GM18520 (cell line): ENCODE results near the gene IST1.
"Not testable (repeated sequence)": the region's sequence is repeated elsewhere in the genome, so short reads cannot be mapped to it uniquely, and the experiment has no call there.

Source experiments
- ATAC-seq: cut with Tn5 transposase; IDR thresholded peaks from one replicate; pipeline ENCODE4 v1.9.1; 2021; ENCODE audit not compliant: unreplicated experiment

Gene IST1

DNA sequence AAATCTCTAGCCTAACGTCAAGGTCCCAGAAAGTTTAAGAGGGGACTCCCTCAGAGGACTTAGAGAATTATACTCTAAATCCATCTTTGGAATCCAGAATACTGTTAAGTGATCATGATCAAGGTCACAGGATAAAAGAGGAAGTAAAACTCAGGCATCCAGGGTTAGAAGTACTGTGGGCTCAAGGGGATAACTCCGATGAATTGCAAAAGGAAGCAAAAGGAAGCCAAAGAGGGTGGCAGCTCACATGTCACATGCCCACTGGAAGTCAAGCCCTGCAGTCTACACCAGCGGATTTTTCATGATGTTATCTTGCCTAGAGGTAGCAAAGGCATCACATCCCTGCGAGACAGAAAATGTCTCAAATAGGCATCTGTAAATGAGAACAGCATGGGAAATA lies 15.2 kb upstream of the IST1 start:
- no peak for ATAC-seq

- peak; percentile 44 for ATAC-seq
These were observed 12.7 kb upstream of the IST1 start for GRCh38 chr16:71882505-71883167.

DNA sequence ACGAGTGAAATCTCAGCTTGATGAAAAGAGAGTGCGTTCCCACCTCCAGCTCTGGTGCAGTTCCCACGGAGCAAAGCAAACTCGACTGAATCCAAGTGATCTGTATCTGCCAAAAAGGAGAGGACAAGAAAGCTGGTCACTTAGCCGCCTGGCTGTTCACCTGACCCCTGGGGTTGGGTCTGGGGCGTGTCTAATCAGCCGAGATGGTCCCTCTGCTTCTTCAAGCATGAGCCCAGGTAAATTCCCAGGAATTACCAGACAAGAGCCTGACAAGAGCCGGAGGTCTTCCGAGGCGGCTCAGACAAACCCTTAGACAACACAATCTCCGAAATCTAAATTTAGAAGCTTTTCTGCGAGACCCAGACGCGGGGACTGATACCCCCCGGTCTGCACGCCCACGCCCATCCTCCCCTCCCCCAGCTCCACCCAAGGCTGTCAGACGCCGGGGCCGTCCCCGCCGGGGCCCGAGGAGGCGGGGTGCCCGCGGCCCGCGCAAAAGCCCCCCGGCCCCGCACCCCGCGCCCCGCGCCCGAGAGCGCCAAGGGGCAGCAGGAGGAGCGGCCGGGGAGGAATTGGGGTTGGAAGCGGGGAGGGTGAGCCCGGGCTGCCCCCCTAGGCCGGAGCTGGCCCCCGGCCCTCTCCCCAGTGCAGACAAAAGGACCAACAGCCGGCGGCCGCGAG lies 12.0 kb upstream of the IST1 start:
- ATAC-seq = peak; percentile 27

DNA sequence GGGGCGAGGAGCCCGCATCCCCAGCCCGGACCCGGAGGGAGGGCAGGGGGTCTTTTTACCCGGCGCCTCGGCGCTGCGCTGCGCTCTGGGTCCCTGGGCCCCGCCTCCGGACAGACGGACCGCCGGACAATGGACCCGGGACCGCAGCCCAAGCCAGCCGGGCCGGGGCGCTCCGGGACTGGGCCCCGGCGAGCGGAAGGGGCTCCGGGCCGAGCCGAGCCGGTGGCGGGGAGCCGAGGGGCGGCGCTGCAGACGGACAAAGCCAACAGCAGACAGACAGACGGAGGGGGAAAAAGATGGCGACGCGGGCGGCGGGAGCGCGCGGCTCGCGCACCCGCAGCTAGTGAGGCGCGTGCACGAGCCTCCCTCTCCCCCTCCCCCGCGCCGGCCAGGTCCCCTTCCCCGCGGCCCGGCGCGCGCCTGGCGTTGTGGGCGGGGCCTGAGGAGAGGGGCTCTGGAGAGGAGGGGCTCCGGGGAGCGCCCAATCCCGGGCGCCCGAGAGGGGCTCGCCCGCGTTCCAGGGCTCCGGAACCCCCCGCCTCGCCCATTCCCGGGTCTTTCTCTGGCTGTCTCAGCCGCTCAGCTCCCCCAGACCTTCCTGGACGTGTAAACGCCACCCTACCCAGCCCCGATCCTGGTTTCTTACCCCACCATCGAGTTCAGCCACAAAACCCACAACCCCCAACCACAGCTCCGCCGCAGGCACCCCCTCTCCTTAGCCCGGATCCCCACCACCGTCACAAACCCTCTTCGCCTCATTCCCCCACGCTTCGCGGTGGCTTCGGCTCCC lies 11.3 kb upstream of the IST1 start, which contains the start of gene ZNF821:
Gene ZNF821 (minus strand): TSS at position 334 of the 790 bp plus-strand sequence. CDS start 4,236 bp downstream, outside the sequence.
- ATAC-seq = peak; percentile 29

DNA sequence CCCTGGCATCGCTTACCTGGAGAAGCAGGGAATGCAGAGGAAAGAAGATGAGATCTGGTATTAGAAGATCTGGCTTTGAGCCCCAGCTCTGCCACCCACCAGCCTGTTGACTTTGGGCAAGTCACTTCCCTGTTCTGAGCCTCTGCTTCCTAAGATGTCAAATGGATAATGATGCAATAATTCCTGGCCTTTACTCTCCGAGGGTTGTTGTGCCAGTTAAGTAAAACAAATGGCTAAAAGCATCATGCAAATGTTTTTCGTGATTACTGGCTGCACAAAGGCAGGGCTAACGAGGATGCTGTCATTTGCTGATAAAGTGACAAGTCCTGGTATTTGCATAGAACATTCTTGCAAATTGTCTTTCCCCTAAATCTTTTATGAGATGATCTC lies 10.1 kb upstream of the IST1 start:
- ATAC-seq = no peak

GRCh38 chr16:71889147-71889546 lies 6.2 kb upstream of the IST1 start:
- no peak for ATAC-seq

GRCh38 chr16:71893888-71894228 lies 1.5 kb upstream of the IST1 start:
- ATAC-seq = no peak

- ATAC-seq = peak; percentile 4
These were observed 956 bp upstream of the IST1 start for GRCh38 chr16:71894229-71894920.

DNA sequence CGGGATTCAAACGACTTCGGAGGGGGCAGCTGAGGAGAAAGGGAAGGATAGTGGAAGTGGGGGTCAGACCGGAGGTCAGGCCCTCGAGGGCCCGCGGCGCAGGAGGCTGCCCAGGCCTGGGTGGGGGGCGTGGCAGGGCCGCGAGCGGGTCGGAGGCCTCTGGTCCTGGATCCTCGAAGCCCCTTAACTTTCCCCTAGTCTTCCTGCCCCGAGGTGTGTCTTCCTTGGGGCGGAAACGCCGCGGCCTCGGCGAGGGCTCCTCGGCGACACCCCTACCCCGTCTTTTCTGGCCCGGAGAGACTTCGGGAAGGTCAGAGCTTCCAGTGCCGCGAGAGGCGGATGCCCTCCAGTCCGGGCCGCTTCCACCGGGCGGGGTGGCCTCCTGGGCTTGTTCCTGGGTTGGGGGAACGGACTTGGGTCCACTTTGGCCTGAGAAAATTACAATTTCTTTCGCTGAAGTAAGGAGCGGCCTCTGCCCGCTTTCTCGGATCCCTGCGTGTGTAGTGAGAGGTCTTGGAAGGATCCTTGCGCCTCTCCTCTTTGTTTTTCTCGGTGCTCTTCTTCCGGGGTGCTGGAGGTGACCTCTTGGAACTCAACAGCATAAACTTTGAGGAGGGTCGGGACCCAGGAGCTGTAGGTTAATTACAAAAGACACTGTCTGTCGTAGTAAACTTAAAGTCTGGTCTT lies 491 bp downstream of the IST1 start:
- ATAC-seq = peak; percentile 10

GRCh38 chr16:71896764-71897368 lies 1.5 kb downstream of the IST1 start:
- no peak for ATAC-seq

DNA sequence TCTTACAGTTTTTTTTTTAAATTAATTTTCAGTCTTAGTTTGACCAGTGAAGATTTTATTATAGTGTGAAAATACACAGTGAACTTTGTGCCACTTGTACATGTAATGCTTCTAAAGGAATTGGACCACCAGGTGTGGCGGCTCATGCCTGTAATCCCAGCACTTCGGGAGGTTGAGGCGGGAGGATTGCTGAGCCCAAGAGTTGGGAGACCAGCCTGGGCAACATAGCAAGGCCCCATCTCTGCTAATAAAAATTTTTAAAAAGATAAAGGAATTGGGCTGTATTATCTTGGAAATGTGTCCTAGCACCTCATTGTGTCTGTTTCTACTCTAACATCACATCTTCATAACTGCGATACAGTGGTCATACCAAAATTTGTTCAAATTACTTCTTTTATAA lies 3.8 kb downstream of the IST1 start:
- no peak for ATAC-seq

- ATAC-seq = no peak
These were observed 7.5 kb downstream of the IST1 start for GRCh38 chr16:71902656-71903365.

DNA sequence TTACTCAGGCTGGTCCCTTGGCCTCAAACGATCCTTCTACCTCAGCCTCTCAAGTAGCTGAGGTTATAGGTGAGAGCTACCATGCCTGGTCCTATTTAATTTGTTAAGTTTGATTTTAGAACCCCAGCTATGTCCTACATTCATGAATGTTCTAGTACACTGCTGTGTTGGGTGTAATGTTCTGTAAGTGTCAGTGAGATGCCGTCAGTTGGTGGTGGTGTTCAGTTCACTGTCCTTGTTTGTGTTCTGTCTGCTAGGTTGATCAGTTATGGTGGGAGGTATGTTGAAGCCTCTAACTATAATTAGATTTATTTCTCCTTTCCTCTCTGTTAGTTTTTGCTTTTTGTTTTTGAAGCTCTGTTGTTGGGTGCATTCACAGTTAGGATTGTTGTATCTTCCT lies 8.3 kb downstream of the IST1 start:
- no peak for ATAC-seq

GRCh38 chr16:71904239-71904638 lies 8.9 kb downstream of the IST1 start:
- no peak for ATAC-seq

GRCh38 chr16:71905765-71906164 lies 10.4 kb downstream of the IST1 start:
- ATAC-seq = not testable (repeated sequence)

DNA sequence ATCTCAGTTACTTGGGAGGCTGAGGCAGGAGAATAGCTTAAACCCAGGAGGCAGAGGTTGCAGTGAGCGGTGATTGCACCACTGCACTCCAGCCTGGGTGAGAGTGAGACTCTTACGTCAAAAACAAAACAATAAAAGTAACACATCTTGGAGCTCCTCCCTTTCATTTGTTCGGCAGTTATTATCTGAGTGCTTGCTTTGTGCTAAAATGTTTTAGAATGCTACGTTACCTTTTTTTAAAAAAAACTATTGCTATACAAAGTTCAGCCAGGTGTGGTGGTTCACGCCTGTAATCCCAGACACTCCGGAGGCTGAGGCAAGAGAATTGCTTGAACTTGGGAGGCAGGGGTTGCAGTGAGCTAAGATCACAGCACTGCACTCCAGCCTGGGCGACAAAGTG lies 15.8 kb downstream of the IST1 start:
- no peak for ATAC-seq

DNA sequence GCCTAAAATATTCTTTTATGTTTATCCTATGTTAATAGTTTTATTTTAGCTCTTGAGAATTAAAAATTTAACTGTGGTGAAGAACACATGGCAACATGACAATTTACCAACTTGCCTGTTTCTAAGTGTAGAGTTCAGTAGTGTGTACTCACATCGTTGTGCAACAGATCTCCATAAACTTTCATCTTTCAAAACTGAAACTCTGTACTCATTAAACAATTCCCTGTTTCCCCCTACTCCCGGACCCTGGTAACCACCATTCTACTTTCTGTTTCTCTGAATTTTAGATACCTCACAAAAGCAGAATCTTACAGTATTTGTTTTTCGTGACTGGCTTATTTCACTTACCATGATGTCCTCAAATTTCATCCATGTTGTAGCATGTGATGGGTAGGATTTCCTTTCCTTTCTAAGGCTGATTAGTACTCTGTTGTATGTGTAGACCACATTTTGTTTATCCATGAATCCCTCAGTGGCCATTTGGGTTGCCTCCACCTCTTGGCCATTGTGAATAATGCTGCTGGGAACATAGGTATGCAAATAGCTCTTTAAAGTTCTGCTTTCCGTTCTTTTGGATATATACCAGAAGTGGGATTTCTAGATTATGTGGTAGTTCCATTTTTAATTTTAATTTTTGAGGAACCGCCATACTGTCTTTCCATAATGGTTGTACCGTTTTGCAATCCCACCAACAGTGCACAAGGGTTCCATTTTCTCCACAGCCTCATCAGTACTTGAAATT lies 17.4 kb downstream of the IST1 start:
- no peak for ATAC-seq

GRCh38 chr16:71914802-71915201 lies 19.5 kb downstream of the IST1 start:
- ATAC-seq = no peak

- no peak for ATAC-seq
These were observed 20.0 kb downstream of the IST1 start for GRCh38 chr16:71915350-71915749.
